GM12878 (cell line): ENCODE measurements around the gene MEGF6. TPM values are rescaled to one million over a fixed set of nuclear protein-coding genes. Genes with fewer than 3 reads are reported as not detected.

Experiments used
- ATAC-seq: fragments of 200-7000 bp; cut with Tn5 transposase; 3 replicates; pipeline ENCODE4 v1.9.1; 2020; ENCODE audit warnings: mild to moderate bottlenecking, moderate library complexity
- BruUV-seq: library from RNA; stranded (reverse); fragments of 400-500 nt; replicated peaks from 2 replicates; lab custom pipeline; 2021; lab: Mats Ljungman, UMichigan
- CTCF ChIA-PET: fragments of 300-600 bp; sonication (Branson Sonifier 250); formaldehyde crosslinking; extraction: SDS; loops from one replicate; lab custom pipeline; 2021; ENCODE audit warnings: inconsistent platforms; lab: Yijun Ruan, JAX
- POLR2A ChIA-PET: fragments of 350-600 bp; formaldehyde crosslinking; extraction: SDS; loops from one replicate; lab custom pipeline; 2021; ENCODE audit warnings: inconsistent platforms; lab: Charles Lee
- RAD21 ChIA-PET: fragments of 300-600 bp; sonication (Branson Sonifier 250); formaldehyde crosslinking; loops from one replicate; lab custom pipeline; 2023; ENCODE audit warnings: antibody characterized with exemption; ENCODE audit not compliant: unreplicated experiment; lab: Charles Lee
- SMC1A ChIA-PET: fragments of 300-600 bp; sonication (Branson Sonifier 250); formaldehyde crosslinking; loops from one replicate; lab custom pipeline; 2023; ENCODE audit not compliant: unreplicated experiment, uncharacterized antibody; lab: Charles Lee
- DNase-seq: peaks from one replicate; pipeline ENCODE4 v3.0.0-alpha.2; 2011; ENCODE audit warnings: low read depth, low spot score
- FAIRE-seq: peaks from 3 replicates; lab custom pipeline; 2011; peaks lifted over from hg19 to GRCh38; lab: Jason Lieb, UNC
- H2AFZ ChIP-seq: 2 replicates; pipeline ENCODE4 v1.6.0; 2011; ENCODE audit warnings: low read depth, low read length, control low read depth; ENCODE audit not compliant: control insufficient read depth
- H3K27ac ChIP-seq: 2 replicates; pipeline ENCODE4 v1.5.1; 2011; ENCODE audit warnings: control low read depth; ENCODE audit not compliant: control insufficient read depth, insufficient read depth
- H3K27me3 ChIP-seq, 2 experiments: replicated peaks in 1 of 2; 2 replicates each; pipeline versions ENCODE4 v1.6.0 to v1.6.1; 2011; ENCODE audit warnings: low read length in 1 of 2; ENCODE audit not compliant: control insufficient read depth in 2 of 2, insufficient read depth in 2 of 2
- H3K36me3 ChIP-seq, 2 experiments: 2 replicates each; pipeline ENCODE4 v1.5.1; 2011; ENCODE audit warnings: low read length in 1 of 2; ENCODE audit not compliant: control insufficient read depth in 2 of 2, insufficient read depth in 2 of 2
- H3K4me1 ChIP-seq: 2 replicates; pipeline ENCODE4 v1.6.1; 2011; ENCODE audit warnings: mild to moderate bottlenecking, low read length, moderate library complexity, mixed read lengths; ENCODE audit not compliant: control insufficient read depth, insufficient read depth
- H3K4me2 ChIP-seq: 2 replicates; pipeline ENCODE4 v1.6.0; 2011; ENCODE audit warnings: control low read depth; ENCODE audit not compliant: control insufficient read depth, insufficient read depth
- H3K4me3 ChIP-seq: fragments of 200-600 bp; sonication (generic); 2 replicates; pipeline ENCODE4 v1.5.1; 2016
- H3K79me2 ChIP-seq: 2 replicates; pipeline ENCODE4 v1.6.0; 2011; ENCODE audit warnings: low read length; ENCODE audit not compliant: control insufficient read depth, insufficient read depth
- H3K9ac ChIP-seq: 2 replicates; pipeline ENCODE4 v1.8.0; 2011; ENCODE audit warnings: low read length, control low read depth, mixed read lengths; ENCODE audit not compliant: control insufficient read depth, insufficient read depth
- H3K9me3 ChIP-seq: replicated peaks from 3 replicates; pipeline ENCODE4 v1.5.1; 2011; ENCODE audit warnings: mild to moderate bottlenecking, low read length; ENCODE audit not compliant: control insufficient read depth, insufficient read depth
- H4K20me1 ChIP-seq: 2 replicates; pipeline ENCODE4 v1.6.0; 2011; ENCODE audit not compliant: control insufficient read depth, insufficient read depth
- ATF7 ChIP-seq: fragments of 450-650 bp; IDR thresholded peaks from 2 replicates; pipeline ENCODE4 v1.6.1; 2016; ENCODE audit warnings: low read depth, mild to moderate bottlenecking
- ETV6 ChIP-seq, 2 experiments: fragments of 450-650 bp in 1 of 2; IDR thresholded peaks in 1 of 2; conservative IDR thresholded peaks in 1 of 2; 2 replicates each; pipeline ENCODE4 v1.6.1; 2014; ENCODE audit warnings: antibody characterized with exemption in 1 of 2, borderline replicate concordance in 1 of 2, low read depth in 1 of 2, mild to moderate bottlenecking in 1 of 2, moderate library complexity in 1 of 2
- GABPA ChIP-seq: IDR thresholded peaks from 2 replicates; pipeline ENCODE4 v1.6.1; 2014; ENCODE audit warnings: antibody characterized with exemption, low read depth, mild to moderate bottlenecking, inconsistent platforms
- JUND ChIP-seq: IDR thresholded peaks from 2 replicates; pipeline ENCODE4 v1.6.1; 2012; ENCODE audit warnings: low read depth, mild to moderate bottlenecking, low read length, improper control_type of control experiment, moderate library complexity
- MEF2A ChIP-seq: IDR thresholded peaks from 2 replicates; pipeline ENCODE4 v1.6.1; 2011; ENCODE audit warnings: low read depth, mild to moderate bottlenecking, low read length, moderate library complexity; ENCODE audit not compliant: insufficient read depth
- MTA2 ChIP-seq: fragments of 450-650 bp; IDR thresholded peaks from 2 replicates; pipeline ENCODE4 v1.6.1; 2016; ENCODE audit warnings: low read depth, mild to moderate bottlenecking, moderate library complexity
- NFIC ChIP-seq: IDR thresholded peaks from 2 replicates; pipeline ENCODE4 v1.6.1; 2012; ENCODE audit warnings: low read depth, mild to moderate bottlenecking, inconsistent platforms, low read length, moderate library complexity
- POU2F2 ChIP-seq: IDR thresholded peaks from 3 replicates; pipeline ENCODE4 v1.6.1; 2011; ENCODE audit warnings: low read depth, mild to moderate bottlenecking, low read length, borderline replicate concordance
- RBBP5 ChIP-seq: fragments of 200-600 bp; sonication (generic); conservative IDR thresholded peaks from 2 replicates; pipeline ENCODE4 v1.6.1; 2016
- TARDBP ChIP-seq: IDR thresholded peaks from 2 replicates; pipeline ENCODE4 v1.6.1; 2016; ENCODE audit warnings: borderline replicate concordance
- TBL1XR1 ChIP-seq: IDR thresholded peaks from 2 replicates; pipeline ENCODE4 v1.6.1; 2012; ENCODE audit warnings: low read depth, low read length, improper control_type of control experiment
- TCF12 ChIP-seq: IDR thresholded peaks from 2 replicates; pipeline ENCODE4 v1.6.1; 2011; ENCODE audit warnings: low read depth, mild to moderate bottlenecking, low read length
- whole genome bisulfite sequencing: methylation state at CpG from one replicate; pipeline ENCODE4 v1.1.6; 2016; ENCODE audit warnings: low lambda C conversion rate; ENCODE audit not compliant: insufficient replicate concordance, insufficient coverage; ENCODE audit errors: missing lambda C conversion rate; 5-methylcytosine and 5-hydroxymethylcytosine counted together
- in situ Hi-C: fragments of 300-500 bp; cut with MboI; formaldehyde crosslinking; loops from 9 replicates; pipeline ENCODE4 v1.14.3; 2018; ENCODE audit warnings: mixed read lengths
- intact Hi-C: fragments of 100-400 bp; cut with micrococcal nuclease; formaldehyde crosslinking; loops from one replicate; pipeline ENCODE4 v1.14.2; 2022; ENCODE audit not compliant: unreplicated experiment
- polyA plus RNA-seq, 11 experiments: library from polyadenylated mRNA; depleted of rRNA in 4 of 11; unstranded in 6 of 11; stranded (reverse) in 5 of 11; fragments of >200 nt; fragmentation: Nextera tagmentation in 4 of 11; fragmentation: Illumina TruSeq in 1 of 11; extraction: Ambion mirVana in 4 of 11; extraction: Trizol in 1 of 11; gene quantifications; 1 replicate in 1 of 11; 2 replicates in 10 of 11; pipeline versions ENCODE4 v1.2.1 to v1.2.3, GENCODE V29; 2011 to 2016; ENCODE audit warnings: inconsistent platforms in 2 of 11, missing spikeins in 2 of 11, low read depth in 1 of 11
- total RNA-seq, 4 experiments: library from RNA; depleted of rRNA in 3 of 4; stranded (reverse); fragments of >200 nt in 3 of 4; fragmentation: Illumina TruSeq in 1 of 4; extraction: Trizol in 1 of 4; gene quantifications; 2 replicates each; pipeline versions ENCODE4 v1.2.1 to v1.2.3, GENCODE V29; 2013 to 2021
- TF ChIP-seq, protein P1 (sequence below): IDR thresholded peaks from 2 replicates; pipeline ENCODE4 v1.6.1; 2011; ENCODE audit warnings: borderline replicate concordance, low read depth, mild to moderate bottlenecking, moderate library complexity, low read length; ENCODE audit not compliant: insufficient read depth, poor library complexity, severe bottlenecking
- TF ChIP-seq, protein P2 (sequence below): fragments of 450-650 bp; IDR thresholded peaks from 2 replicates; pipeline ENCODE4 v1.6.1; 2016; ENCODE audit warnings: mild to moderate bottlenecking
- TF ChIP-seq, protein P3 (sequence below): IDR thresholded peaks from 2 replicates; pipeline ENCODE4 v1.6.1; 2012; ENCODE audit warnings: improper control_type of control experiment, low read depth, low read length; ENCODE audit not compliant: insufficient replicate concordance

MEGF6 gene
- total and polyA plus RNA-seq, 10 of the 15 experiments (the other 5 are each of a cell fraction or from before 2014, with no cell fraction given) = 0.03 to 0.41 TPM; not detected in 8

DNA sequence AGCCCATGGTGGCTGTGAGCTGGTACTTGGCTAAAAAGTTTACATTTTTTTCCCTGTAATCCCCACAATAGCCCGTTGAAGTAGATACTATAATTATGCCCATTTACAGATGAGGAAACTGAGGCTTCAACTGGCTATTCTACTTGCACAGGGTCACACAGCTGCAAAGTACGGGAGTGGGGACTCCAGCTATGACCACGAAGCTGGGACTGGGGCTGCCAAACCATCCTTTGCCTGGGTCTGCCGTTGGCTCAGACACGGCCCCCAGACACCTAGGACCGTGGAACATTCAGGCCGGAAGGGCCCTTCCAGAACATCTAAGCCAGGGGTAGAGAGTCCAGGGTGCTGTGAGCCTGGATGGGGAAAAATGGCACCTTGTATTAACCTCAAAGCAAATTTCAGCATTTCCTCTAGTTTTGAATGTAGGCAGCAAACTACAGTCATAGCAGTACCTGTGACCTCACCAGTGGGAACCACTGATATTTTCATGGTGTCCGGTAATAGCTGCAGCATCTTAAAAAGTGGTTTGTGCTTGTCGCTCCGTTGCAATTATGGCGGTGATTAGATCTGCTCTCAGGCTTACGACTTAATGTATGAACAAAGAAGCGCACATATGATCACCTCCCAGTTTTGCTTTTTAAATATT lies 45.3 kb upstream of the MEGF6 start:
- Histone ChIP-seq H3K4me1 (peaks cover 48% of the 10 kb centered on the region), H3K79me2 (peaks cover 94% of the 10 kb centered on the region), H3K36me3 (peaks cover 0 to 2% of the 10 kb centered on the region in 2 experiments; a peak in 2 of 4 replicates), H2AFZ (no peak overlapping the region), H3K9ac (peak overlapping the region; percentile 65), H3K27me3 (no peaks in the 10 kb centered on the region), H4K20me1 (no peaks in the 10 kb centered on the region), H3K4me2 (peak overlapping the region; percentile 76), H3K27ac (peak overlapping the region; percentile 93), H3K9me3 (no peaks in the 10 kb centered on the region), H3K4me3 (peak overlapping the region; percentile 66)
- no TSS peak for BruUV-seq
- under 1% methylated on average over 13 of the region's 13 CpGs for WGBS
- ChIA-PET SMC1A (interaction anchor here (0.8 to 7.7 kb wide), 7 partner anchors 10 to 141 kb away, joined by 3 to 117 read pairs (median 3); no protein-coding TSS in a partner anchor), POLR2A (interaction anchor here (0.6 to 11.3 kb wide), 4 partner anchors 10 to 1130 kb away, joined by 4 to 184 read pairs (median 57); partner anchors contain the start of gene PANK4), RAD21 (interaction anchor here (0.7 to 6.3 kb wide), 4 partner anchors 9 to 139 kb away, joined by 3 to 117 read pairs (median 60); no protein-coding TSS in a partner anchor), CTCF (interaction anchor here (1.1 to 7.7 kb wide), 6 partner anchors 8 to 64 kb away, joined by 4 to 91 read pairs (median 12); no protein-coding TSS in a partner anchor)
- in situ Hi-C loops = no loop called here
- FAIRE-seq = peak; percentile 92
- peak; percentile 92 for DNase-seq
- ATAC-seq = peak; percentile 64
- intact Hi-C loops = loop anchor here (1.0 kb wide), 2 partner anchors 10 to 21 kb away; no protein-coding TSS in a partner anchor
- peak; percentile 93 for TF ChIP-seq MEF2A
- TF ChIP-seq, protein P1, sequence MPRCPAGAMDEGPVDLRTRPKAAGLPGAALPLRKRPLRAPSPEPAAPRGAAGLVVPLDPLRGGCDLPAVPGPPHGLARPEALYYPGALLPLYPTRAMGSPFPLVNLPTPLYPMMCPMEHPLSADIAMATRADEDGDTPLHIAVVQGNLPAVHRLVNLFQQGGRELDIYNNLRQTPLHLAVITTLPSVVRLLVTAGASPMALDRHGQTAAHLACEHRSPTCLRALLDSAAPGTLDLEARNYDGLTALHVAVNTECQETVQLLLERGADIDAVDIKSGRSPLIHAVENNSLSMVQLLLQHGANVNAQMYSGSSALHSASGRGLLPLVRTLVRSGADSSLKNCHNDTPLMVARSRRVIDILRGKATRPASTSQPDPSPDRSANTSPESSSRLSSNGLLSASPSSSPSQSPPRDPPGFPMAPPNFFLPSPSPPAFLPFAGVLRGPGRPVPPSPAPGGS = peak; percentile 59
- peak; percentile 73 for TF ChIP-seq GABPA
- TF ChIP-seq NFIC = peak; percentile 97
- TF ChIP-seq JUND = peak; percentile 96
- no peak for TF ChIP-seq RBBP5
- TF ChIP-seq TCF12 = peak; percentile 75; the same call in 1 of the 2 replicates
- TF ChIP-seq, protein P2, sequence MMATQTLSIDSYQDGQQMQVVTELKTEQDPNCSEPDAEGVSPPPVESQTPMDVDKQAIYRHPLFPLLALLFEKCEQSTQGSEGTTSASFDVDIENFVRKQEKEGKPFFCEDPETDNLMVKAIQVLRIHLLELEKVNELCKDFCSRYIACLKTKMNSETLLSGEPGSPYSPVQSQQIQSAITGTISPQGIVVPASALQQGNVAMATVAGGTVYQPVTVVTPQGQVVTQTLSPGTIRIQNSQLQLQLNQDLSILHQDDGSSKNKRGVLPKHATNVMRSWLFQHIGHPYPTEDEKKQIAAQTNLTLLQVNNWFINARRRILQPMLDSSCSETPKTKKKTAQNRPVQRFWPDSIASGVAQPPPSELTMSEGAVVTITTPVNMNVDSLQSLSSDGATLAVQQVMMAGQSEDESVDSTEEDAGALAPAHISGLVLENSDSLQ = peak; percentile 40; the same call in 1 of the 2 replicates
- TF ChIP-seq, protein P3, sequence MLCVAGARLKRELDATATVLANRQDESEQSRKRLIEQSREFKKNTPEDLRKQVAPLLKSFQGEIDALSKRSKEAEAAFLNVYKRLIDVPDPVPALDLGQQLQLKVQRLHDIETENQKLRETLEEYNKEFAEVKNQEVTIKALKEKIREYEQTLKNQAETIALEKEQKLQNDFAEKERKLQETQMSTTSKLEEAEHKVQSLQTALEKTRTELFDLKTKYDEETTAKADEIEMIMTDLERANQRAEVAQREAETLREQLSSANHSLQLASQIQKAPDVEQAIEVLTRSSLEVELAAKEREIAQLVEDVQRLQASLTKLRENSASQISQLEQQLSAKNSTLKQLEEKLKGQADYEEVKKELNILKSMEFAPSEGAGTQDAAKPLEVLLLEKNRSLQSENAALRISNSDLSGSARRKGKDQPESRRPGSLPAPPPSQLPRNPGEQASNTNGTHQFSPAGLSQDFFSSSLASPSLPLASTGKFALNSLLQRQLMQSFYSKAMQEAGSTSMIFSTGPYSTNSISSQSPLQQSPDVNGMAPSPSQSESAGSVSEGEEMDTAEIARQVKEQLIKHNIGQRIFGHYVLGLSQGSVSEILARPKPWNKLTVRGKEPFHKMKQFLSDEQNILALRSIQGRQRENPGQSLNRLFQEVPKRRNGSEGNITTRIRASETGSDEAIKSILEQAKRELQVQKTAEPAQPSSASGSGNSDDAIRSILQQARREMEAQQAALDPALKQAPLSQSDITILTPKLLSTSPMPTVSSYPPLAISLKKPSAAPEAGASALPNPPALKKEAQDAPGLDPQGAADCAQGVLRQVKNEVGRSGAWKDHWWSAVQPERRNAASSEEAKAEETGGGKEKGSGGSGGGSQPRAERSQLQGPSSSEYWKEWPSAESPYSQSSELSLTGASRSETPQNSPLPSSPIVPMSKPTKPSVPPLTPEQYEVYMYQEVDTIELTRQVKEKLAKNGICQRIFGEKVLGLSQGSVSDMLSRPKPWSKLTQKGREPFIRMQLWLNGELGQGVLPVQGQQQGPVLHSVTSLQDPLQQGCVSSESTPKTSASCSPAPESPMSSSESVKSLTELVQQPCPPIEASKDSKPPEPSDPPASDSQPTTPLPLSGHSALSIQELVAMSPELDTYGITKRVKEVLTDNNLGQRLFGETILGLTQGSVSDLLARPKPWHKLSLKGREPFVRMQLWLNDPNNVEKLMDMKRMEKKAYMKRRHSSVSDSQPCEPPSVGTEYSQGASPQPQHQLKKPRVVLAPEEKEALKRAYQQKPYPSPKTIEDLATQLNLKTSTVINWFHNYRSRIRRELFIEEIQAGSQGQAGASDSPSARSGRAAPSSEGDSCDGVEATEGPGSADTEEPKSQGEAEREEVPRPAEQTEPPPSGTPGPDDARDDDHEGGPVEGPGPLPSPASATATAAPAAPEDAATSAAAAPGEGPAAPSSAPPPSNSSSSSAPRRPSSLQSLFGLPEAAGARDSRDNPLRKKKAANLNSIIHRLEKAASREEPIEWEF = peak; percentile 67
- peak in 1 of 2 experiments; percentile 96; a peak in 2 of 4 replicates for TF ChIP-seq ETV6 (conservative IDR thresholded peaks at IDR 0.05 in 1 of 2, IDR thresholded peaks at IDR 0.05 in 1 of 2; ENCODE audit: borderline replicate concordance in 1 of 2, low read depth in 1 of 2)
- peak; percentile 86 for TF ChIP-seq POU2F2
- TF ChIP-seq TARDBP = no peak
- TF ChIP-seq MTA2 = peak; percentile 97
- TF ChIP-seq ATF7 = peak; percentile 98
- 0 out of 2 replicates have a peak, but pooled peaks have one; percentile 28 for TF ChIP-seq TBL1XR1
